ENCODE data around the gene NEK5.

DNA sequence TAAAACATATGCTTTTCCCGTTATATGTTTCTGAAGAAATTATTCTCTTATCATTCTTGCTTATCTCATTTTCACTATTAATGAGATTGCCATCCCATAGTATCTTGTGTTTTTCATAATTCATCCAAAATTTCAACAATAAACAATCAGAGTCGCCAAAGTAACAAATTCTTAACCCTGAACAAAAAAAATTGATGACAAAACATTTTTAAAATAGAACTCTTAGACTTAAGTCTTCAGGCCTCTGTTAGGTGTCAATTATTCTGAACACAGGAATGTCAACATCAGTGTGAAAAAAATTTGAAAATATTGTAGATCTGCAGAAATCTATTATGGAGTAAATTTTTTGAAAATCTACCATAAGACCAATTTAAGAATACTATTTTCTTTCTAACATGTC, 37.4 kb downstream of the NEK5 start:
- TF ChIP-seq, protein P1, sequence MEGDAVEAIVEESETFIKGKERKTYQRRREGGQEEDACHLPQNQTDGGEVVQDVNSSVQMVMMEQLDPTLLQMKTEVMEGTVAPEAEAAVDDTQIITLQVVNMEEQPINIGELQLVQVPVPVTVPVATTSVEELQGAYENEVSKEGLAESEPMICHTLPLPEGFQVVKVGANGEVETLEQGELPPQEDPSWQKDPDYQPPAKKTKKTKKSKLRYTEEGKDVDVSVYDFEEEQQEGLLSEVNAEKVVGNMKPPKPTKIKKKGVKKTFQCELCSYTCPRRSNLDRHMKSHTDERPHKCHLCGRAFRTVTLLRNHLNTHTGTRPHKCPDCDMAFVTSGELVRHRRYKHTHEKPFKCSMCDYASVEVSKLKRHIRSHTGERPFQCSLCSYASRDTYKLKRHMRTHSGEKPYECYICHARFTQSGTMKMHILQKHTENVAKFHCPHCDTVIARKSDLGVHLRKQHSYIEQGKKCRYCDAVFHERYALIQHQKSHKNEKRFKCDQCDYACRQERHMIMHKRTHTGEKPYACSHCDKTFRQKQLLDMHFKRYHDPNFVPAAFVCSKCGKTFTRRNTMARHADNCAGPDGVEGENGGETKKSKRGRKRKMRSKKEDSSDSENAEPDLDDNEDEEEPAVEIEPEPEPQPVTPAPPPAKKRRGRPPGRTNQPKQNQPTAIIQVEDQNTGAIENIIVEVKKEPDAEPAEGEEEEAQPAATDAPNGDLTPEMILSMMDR (IDR thresholded peaks at IDR 0.05), result no peak
- no peak for TF ChIP-seq EP300 (IDR thresholded peaks at IDR 0.05)
